A549 (cell line): Measurements from ENCODE around the gene NXPH3. TPM values are rescaled to one million over a fixed set of nuclear protein-coding genes. Genes with fewer than 3 reads are reported as not detected.

Experiments used
- ATAC-seq, 2 experiments: fragments of 200-7000 bp in 1 of 2; fragments of >200 bp in 1 of 2; cut with Nextera tagmentation in 1 of 2; cut with Tn5 transposase in 1 of 2; 3 replicates each; pipeline versions ENCODE4 v1.8.0 to v1.9.1; 2018 to 2020; ENCODE audit warnings: mild to moderate bottlenecking in 1 of 2, moderate library complexity in 1 of 2
- CTCF ChIA-PET: fragments of 300-600 bp; sonication (Branson Sonifier 250); formaldehyde crosslinking; extraction: SDS; loops from one replicate; lab custom pipeline; 2021; ENCODE audit warnings: antibody characterized with exemption, inconsistent platforms; lab: Yijun Ruan, JAX
- POLR2A ChIA-PET: fragments of 350-600 bp; formaldehyde crosslinking; extraction: SDS; loops from one replicate; lab custom pipeline; 2021; ENCODE audit warnings: antibody characterized with exemption, inconsistent platforms; lab: Yijun Ruan, JAX
- DNase-seq, 2 experiments: peaks; one replicate each; pipeline versions ENCODE4 v3.0.0 to v3.0.0-alpha.2; 2011 to 2016; ENCODE audit warnings: low read depth in 1 of 2, low spot score in 1 of 2
- FAIRE-seq: peaks from 2 replicates; lab custom pipeline; 2011; peaks lifted over from hg19 to GRCh38; lab: Jason Lieb, UNC
- H3K27ac ChIP-seq, 2 experiments: fragments of >200 bp; sonication (Bioruptor Twin); formaldehyde crosslinking; 3 replicates each; pipeline ENCODE4 v1.5.1; 2016 to 2017
- H3K4me1 ChIP-seq: fragments of >200 bp; sonication (Bioruptor Twin); formaldehyde crosslinking; 3 replicates; pipeline ENCODE4 v1.6.1; 2016
- H3K4me2 ChIP-seq: fragments of >200 bp; sonication (Bioruptor Twin); formaldehyde crosslinking; 3 replicates; pipeline ENCODE4 v1.6.1; 2016
- H3K4me3 ChIP-seq: fragments of >200 bp; sonication (Bioruptor Twin); formaldehyde crosslinking; 3 replicates; pipeline ENCODE4 v1.5.1; 2016
- H3K9me3 ChIP-seq: fragments of >200 bp; sonication (Bioruptor Twin); formaldehyde crosslinking; 3 replicates; pipeline ENCODE4 v1.6.1; 2016
- BCL3 ChIP-seq: fragments of >200 bp; sonication (Bioruptor Twin); formaldehyde crosslinking; IDR thresholded peaks from 3 replicates; pipeline ENCODE4 v1.6.1; 2016
- CBX8 ChIP-seq: fragments of 200-600 bp; sonication (generic); IDR thresholded peaks from 2 replicates; pipeline ENCODE4 v1.6.1; 2016
- CHD4 ChIP-seq: fragments of 200-600 bp; sonication (generic); IDR thresholded peaks from 2 replicates; pipeline ENCODE4 v1.6.1; 2016; ENCODE audit warnings: antibody characterized with exemption, mild to moderate bottlenecking, borderline replicate concordance
- E2F6 ChIP-seq: IDR thresholded peaks from 2 replicates; pipeline ENCODE4 v1.6.1; 2012; ENCODE audit warnings: low read depth, borderline replicate concordance
- EP300 ChIP-seq, 2 experiments: fragments of >200 bp; sonication (Bioruptor Twin); formaldehyde crosslinking; IDR thresholded peaks; 2 replicates in 1 of 2; 3 replicates in 1 of 2; pipeline ENCODE4 v1.6.1; 2016 to 2017
- FOSB ChIP-seq: fragments of 250-450 bp; sonication (Bioruptor Pico); IDR thresholded peaks from 2 replicates; pipeline ENCODE4 v1.5.0; 2020; ENCODE audit warnings: mild to moderate bottlenecking, moderate library complexity
- HEYL ChIP-seq: fragments of 250-450 bp; sonication (Bioruptor Pico); IDR thresholded peaks from 2 replicates; pipeline ENCODE4 v1.8.0; 2021; ENCODE audit warnings: mild to moderate bottlenecking, moderate library complexity
- HMGXB4 ChIP-seq: fragments of 250-450 bp; sonication (Bioruptor Pico); IDR thresholded peaks from 2 replicates; pipeline ENCODE4 v1.5.0; 2021; ENCODE audit warnings: mild to moderate bottlenecking, moderate library complexity, borderline replicate concordance
- HOXB5 ChIP-seq: fragments of 250-450 bp; sonication (Bioruptor Pico); IDR thresholded peaks from 2 replicates; pipeline ENCODE4 v1.5.0; 2020; ENCODE audit warnings: mild to moderate bottlenecking, moderate library complexity
- JUN ChIP-seq, 2 experiments: fragments of >200 bp; sonication (Bioruptor Twin); formaldehyde crosslinking; IDR thresholded peaks; 2 replicates in 1 of 2; 3 replicates in 1 of 2; pipeline ENCODE4 v1.6.1; 2016 to 2017
- KDM1A ChIP-seq: fragments of 200-600 bp; sonication (generic); IDR thresholded peaks from 2 replicates; pipeline ENCODE4 v1.6.1; 2016; ENCODE audit warnings: low read depth, mild to moderate bottlenecking
- MAX ChIP-seq: IDR thresholded peaks from 2 replicates; pipeline ENCODE4 v1.6.1; 2012
- MAZ ChIP-seq: fragments of 150-350 bp; IDR thresholded peaks from 2 replicates; pipeline ENCODE4 v1.6.1; 2014; ENCODE audit warnings: antibody characterized with exemption, low read depth, low read length, borderline replicate concordance
- PBX3 ChIP-seq: IDR thresholded peaks from 2 replicates; pipeline ENCODE4 v1.6.1; 2012
- RFX5 ChIP-seq: fragments of 450-650 bp; IDR thresholded peaks from 2 replicates; pipeline ENCODE4 v1.7.1; 2014; ENCODE audit warnings: antibody characterized with exemption, mild to moderate bottlenecking, moderate library complexity
- TFCP2L1 ChIP-seq: fragments of 250-450 bp; sonication (Bioruptor Pico); IDR thresholded peaks from 2 replicates; pipeline ENCODE4 v1.5.0; 2021; ENCODE audit warnings: mild to moderate bottlenecking
- TP53 ChIP-seq: fragments of 250-450 bp; sonication (Bioruptor Pico); IDR thresholded peaks from 2 replicates; pipeline ENCODE4 v1.5.0; 2021; ENCODE audit warnings: mild to moderate bottlenecking, moderate library complexity
- ZFP36 ChIP-seq: fragments of 450-650 bp; IDR thresholded peaks from 2 replicates; pipeline ENCODE4 v1.6.1; 2014; ENCODE audit warnings: borderline replicate concordance; ENCODE audit not compliant: partially characterized antibody
- ZSCAN20 ChIP-seq: fragments of 250-450 bp; sonication (Bioruptor Pico); IDR thresholded peaks from 2 replicates; pipeline ENCODE4 v1.8.0; 2022; ENCODE audit warnings: mild to moderate bottlenecking, moderate library complexity
- WGBS: methylation state at CpG from one replicate; pipeline ENCODE4 v1.1.6; 2017; ENCODE audit errors: missing lambda C conversion rate; 5-methylcytosine and 5-hydroxymethylcytosine counted together
- polyA plus RNA-seq, 4 experiments: library from polyadenylated mRNA; depleted of rRNA in 3 of 4; stranded (reverse); fragments of >200 nt; fragmentation: RNase III in 1 of 4; extraction: RNeasy Plus Mini Kit Qiagen cat#74134 plus additional on column Dnase treatment in 1 of 4; gene quantifications; 2 replicates in 3 of 4; 3 replicates in 1 of 4; pipeline ENCODE4 v1.2.3, GENCODE V29; 2011 to 2017

Gene NXPH3
- polyA plus RNA-seq, 2 of the 4 experiments (the other 2 are of a cell fraction) = 0.12 to 0.30 TPM

- no peak for FAIRE-seq
Observed at GRCh38 chr17:49630113-49630900, 54.6 kb downstream of the NXPH3 start.

GRCh38 chr17:49631496-49631895 is 55.8 kb downstream of the NXPH3 start:
- peaks cover 7% of the 10 kb centered on the region; the same call in 1 of the 3 replicates for H3K4me1 ChIP-seq
- CTCF ChIA-PET = interaction anchor here (0.9 to 2.3 kb wide), 5 partner anchors 10 to 64 kb away, joined by 3 to 7 read pairs (median 4); no protein-coding TSS in a partner anchor
- no peak overlapping the region for H3K4me3 ChIP-seq
- DNase-seq (no peak), ATAC-seq (no peak), FAIRE-seq (no peak)
- WGBS = 96% methylated on average over 1 of the region's 1 CpG
- no peaks in the 10 kb centered on the region for H3K9me3 ChIP-seq
- POLR2A ChIA-PET = interaction anchor here (0.5 kb wide), 1 partner anchor 18 kb away, joined by 5 read pairs; no protein-coding TSS in a partner anchor
- no peak overlapping the region for H3K4me2 ChIP-seq
- no peak overlapping the region for H3K27ac ChIP-seq
- no peak for TF ChIP-seq ZSCAN20 (CRISPR knock-in tag)

More at GRCh38 chr17:49630113-49630900, 54.6 kb downstream of the NXPH3 start:
- 91% methylated on average over 6 of the region's 6 CpGs for WGBS
- POLR2A ChIA-PET = no interaction called here
- DNase-seq = no peak
- no peak overlapping the region for H3K27ac ChIP-seq
- H3K9me3 ChIP-seq = no peaks in the 10 kb centered on the region
- ATAC-seq = no peak
- no peak for TF ChIP-seq FOSB
- no peak for TF ChIP-seq BCL3
- no peak for TF ChIP-seq KDM1A
- no peak for TF ChIP-seq ZSCAN20 (CRISPR knock-in tag)
- TF ChIP-seq TFCP2L1 = no peak
- TF ChIP-seq CHD4 = no peak
- TF ChIP-seq HOXB5 (CRISPR knock-in tag) = no peak
- TF ChIP-seq RFX5 = no peak
- TF ChIP-seq MAZ = no peak
- TF ChIP-seq EP300 (IDR thresholded peaks at IDR 0.05) = no peak
- no peak for TF ChIP-seq MAX
- no peak for TF ChIP-seq ZFP36
- TF ChIP-seq E2F6 = no peak
- no peak for TF ChIP-seq JUN (IDR thresholded peaks at IDR 0.05)
- no peak for TF ChIP-seq TP53
- no peak for TF ChIP-seq CBX8
- TF ChIP-seq HEYL (CRISPR knock-in tag) = no peak
- TF ChIP-seq PBX3 = no peak
- no peak for TF ChIP-seq HMGXB4 (CRISPR knock-in tag)
- H3K4me3 ChIP-seq = no peak overlapping the region
- no peak overlapping the region for H3K4me2 ChIP-seq
- CTCF ChIA-PET = interaction anchor here (0.6 to 1.5 kb wide), 4 partner anchors 12 to 32 kb away, joined by 3 read pairs; no protein-coding TSS in a partner anchor
- H3K4me1 ChIP-seq = peaks cover 7% of the 10 kb centered on the region; the same call in 1 of the 3 replicates

Other genes starting within 250 kb of the NXPH3 start
- gene ZNF652, start 213.6 kb upstream of the NXPH3 start, polyA plus RNA-seq (2011; rRNA removed) = 13.1 and 14.8 TPM in 2 replicates
- 5.5 to 5.7 TPM (median 5.5 TPM) in 3 replicates for gene ZNF652, start 213.6 kb upstream of the NXPH3 start, polyA plus RNA-seq (2017; fragmentation: RNase III; extraction: RNeasy Plus Mini Kit Qiagen cat#74134 plus additional on column Dnase treatment)
- gene PHB1, start 161.0 kb upstream of the NXPH3 start, polyA plus RNA-seq (2011; rRNA removed) = 480 and 556 TPM in 2 replicates
- 410 to 432 TPM (median 416 TPM) in 3 replicates for gene PHB1, start 161.0 kb upstream of the NXPH3 start, polyA plus RNA-seq (2017; fragmentation: RNase III; extraction: RNeasy Plus Mini Kit Qiagen cat#74134 plus additional on column Dnase treatment)
- 0.09 and 0.18 TPM in 2 replicates for gene NGFR, start 80.6 kb upstream of the NXPH3 start, polyA plus RNA-seq (2011; rRNA removed)
- 0.12 to 0.14 TPM (median 0.13 TPM) in 3 replicates for gene NGFR, start 80.6 kb upstream of the NXPH3 start, polyA plus RNA-seq (2017; fragmentation: RNase III; extraction: RNeasy Plus Mini Kit Qiagen cat#74134 plus additional on column Dnase treatment)
- gene SPOP, start 102.2 kb downstream of the NXPH3 start, polyA plus RNA-seq (2011; rRNA removed) = 57.2 and 61.3 TPM in 2 replicates
- 42.4 to 49.5 TPM (median 48.8 TPM) in 3 replicates for gene SPOP, start 102.2 kb downstream of the NXPH3 start, polyA plus RNA-seq (2017; fragmentation: RNase III; extraction: RNeasy Plus Mini Kit Qiagen cat#74134 plus additional on column Dnase treatment)
- gene SLC35B1, start 132.1 kb downstream of the NXPH3 start, polyA plus RNA-seq (2011; rRNA removed) = 191 and 287 TPM in 2 replicates
- gene SLC35B1, start 132.1 kb downstream of the NXPH3 start, polyA plus RNA-seq (2017; fragmentation: RNase III; extraction: RNeasy Plus Mini Kit Qiagen cat#74134 plus additional on column Dnase treatment) = 72.7 to 79.9 TPM (median 77.9 TPM) in 3 replicates
- gene FAM117A, start 188.3 kb downstream of the NXPH3 start, polyA plus RNA-seq (2011; rRNA removed) = 1.8 TPM in 2 replicates
- 1.00 to 1.8 TPM (median 1.5 TPM) in 3 replicates for gene FAM117A, start 188.3 kb downstream of the NXPH3 start, polyA plus RNA-seq (2017; fragmentation: RNase III; extraction: RNeasy Plus Mini Kit Qiagen cat#74134 plus additional on column Dnase treatment)
- 48.7 and 55.8 TPM in 2 replicates for gene KAT7, start 212.8 kb downstream of the NXPH3 start, polyA plus RNA-seq (2011; rRNA removed)
- gene KAT7, start 212.8 kb downstream of the NXPH3 start, polyA plus RNA-seq (2017; fragmentation: RNase III; extraction: RNeasy Plus Mini Kit Qiagen cat#74134 plus additional on column Dnase treatment) = 31.2 to 33.2 TPM (median 32.5 TPM) in 3 replicates